DOHH2 (cell line): ENCODE measurements around the gene QDPR.

Experiments used
- H3F3A ChIP-seq: fragments of 200-600 bp; sonication (generic), shearing (Covaris generic); 2 replicates; pipeline ENCODE4 v1.6.0; 2016; ENCODE audit warnings: antibody characterized with exemption, mild to moderate bottlenecking; ENCODE audit not compliant: control insufficient read depth, insufficient read depth
- H3K27ac ChIP-seq: fragments of 200-600 bp; sonication (generic); 2 replicates; pipeline ENCODE4 v1.5.1; 2014; ENCODE audit warnings: low read depth, mild to moderate bottlenecking, low read length, moderate library complexity
- H3K27me3 ChIP-seq: fragments of 200-600 bp; sonication (generic); 2 replicates; pipeline ENCODE4 v1.6.1; 2014; ENCODE audit warnings: mild to moderate bottlenecking, low read length, mixed read lengths; ENCODE audit not compliant: control insufficient read depth
- H3K36me3 ChIP-seq: fragments of 200-600 bp; sonication (generic); 2 replicates; pipeline ENCODE4 v1.6.1; 2014; ENCODE audit warnings: mild to moderate bottlenecking, low read length, moderate library complexity, mixed read lengths; ENCODE audit not compliant: control insufficient read depth
- H3K4me1 ChIP-seq: fragments of 200-600 bp; sonication (generic); 2 replicates; pipeline ENCODE4 v1.6.1; 2014; ENCODE audit warnings: mild to moderate bottlenecking, low read length, mixed read lengths; ENCODE audit not compliant: control insufficient read depth
- H3K4me2 ChIP-seq: fragments of 200-600 bp; sonication (generic); 2 replicates; pipeline ENCODE4 v1.6.0; 2014; ENCODE audit warnings: mild to moderate bottlenecking, low read length, moderate library complexity
- H3K4me3 ChIP-seq: fragments of 200-600 bp; sonication (generic); 2 replicates; pipeline ENCODE4 v1.5.1; 2014; ENCODE audit warnings: mild to moderate bottlenecking, low read length, mixed read lengths
- H3K79me2 ChIP-seq: fragments of 200-600 bp; sonication (generic); 2 replicates; pipeline ENCODE4 v1.6.1; 2014; ENCODE audit warnings: mild to moderate bottlenecking, low read length, mixed read lengths; ENCODE audit not compliant: control insufficient read depth
- H3K9me2 ChIP-seq: fragments of 200-600 bp; sonication (generic); replicated peaks from 2 replicates; pipeline ENCODE4 v1.6.1; 2014; ENCODE audit warnings: mild to moderate bottlenecking, low read length, mixed read lengths; ENCODE audit not compliant: control insufficient read depth
- H3K9me3 ChIP-seq: fragments of 200-600 bp; sonication (generic); 2 replicates; pipeline ENCODE4 v1.6.1; 2014; ENCODE audit warnings: antibody characterized with exemption, low read length, mixed read lengths; ENCODE audit not compliant: control insufficient read depth, insufficient read depth
- H4K20me1 ChIP-seq: fragments of 200-600 bp; sonication (generic); 2 replicates; pipeline ENCODE4 v1.6.0; 2014; ENCODE audit warnings: low read depth, mild to moderate bottlenecking, antibody characterized with exemption, low read length, moderate library complexity; ENCODE audit not compliant: control insufficient read depth, insufficient read depth
- CTCF ChIP-seq: fragments of 200-600 bp; sonication (generic); IDR thresholded peaks from one replicate; pipeline ENCODE4 v1.5.1; 2014; ENCODE audit warnings: antibody characterized with exemption, mild to moderate bottlenecking, low read depth, low read length; ENCODE audit not compliant: poor library complexity, severe bottlenecking
- EZH2phosphoT487 ChIP-seq: fragments of 200-600 bp; sonication (generic); IDR thresholded peaks from 2 replicates; pipeline ENCODE4 v1.6.1; 2017; ENCODE audit warnings: borderline replicate concordance, mild to moderate bottlenecking, antibody characterized with exemption, low read length, moderate library complexity, mixed read lengths

QDPR gene

GRCh38 chr4:17515445-17516407 is 3.8 kb upstream of the QDPR start:
- H3F3A ChIP-seq = no peaks in the 10 kb centered on the region
- peaks cover under 1% of the 10 kb centered on the region for H3K36me3 ChIP-seq
- no peaks in the 10 kb centered on the region for H3K9me3 ChIP-seq
- H3K9me2 ChIP-seq = no peaks in the 10 kb centered on the region
- H3K27me3 ChIP-seq = peaks cover 28% of the 10 kb centered on the region; the same call in 1 of the 2 replicates
- H3K79me2 ChIP-seq = peaks cover 15% of the 10 kb centered on the region
- H3K4me2 ChIP-seq = no peak overlapping the region
- peaks cover 19% of the 10 kb centered on the region for H3K4me1 ChIP-seq
- no peak for TF ChIP-seq EZH2phosphoT487
- no peak for TF ChIP-seq CTCF
- H3K27ac ChIP-seq = no peak overlapping the region
- no peak overlapping the region for H3K4me3 ChIP-seq
- no peaks in the 10 kb centered on the region for H4K20me1 ChIP-seq

GRCh38 chr4:17514865-17515264 is 3.0 kb upstream of the QDPR start, which contains the start of gene CLRN2:
CLRN2 (plus strand) TSS chr4:17515165; CDS start chr4:17515267, 102 bp downstream.
- no peak within 1 kb of the TSS for H3K4me2 ChIP-seq
- peaks cover 23% of the 10 kb centered on the region for H3K79me2 ChIP-seq
- no peak for TF ChIP-seq CTCF
- TF ChIP-seq EZH2phosphoT487 = no peak
- peaks cover 9% of the 10 kb centered on the region for H3K36me3 ChIP-seq
- no peak within 1 kb of the TSS for H3K4me3 ChIP-seq
- no peaks in the 10 kb centered on the region for H3K9me2 ChIP-seq
- no peaks in the 10 kb centered on the region for H3F3A ChIP-seq
- H3K27me3 ChIP-seq = peaks cover 23% of the 10 kb centered on the region; the same call in 1 of the 2 replicates
- H3K27ac ChIP-seq = no peak within 1 kb of the TSS
- H3K4me1 ChIP-seq = peaks cover 24% of the 10 kb centered on the region
- no peaks in the 10 kb centered on the region for H4K20me1 ChIP-seq
- no peaks in the 10 kb centered on the region for H3K9me3 ChIP-seq

GRCh38 chr4:17512973-17513665 is 1.2 kb upstream of the QDPR start:
- peak overlapping the region; percentile 83 for H3K4me2 ChIP-seq
- peaks cover 23% of the 10 kb centered on the region for H3K36me3 ChIP-seq
- no peak for TF ChIP-seq CTCF
- TF ChIP-seq EZH2phosphoT487 = no peak
- H3K9me2 ChIP-seq = no peaks in the 10 kb centered on the region
- H3K4me1 ChIP-seq = peaks cover 24% of the 10 kb centered on the region
- peaks cover 30% of the 10 kb centered on the region for H3K79me2 ChIP-seq
- H3K27me3 ChIP-seq = peaks cover 18% of the 10 kb centered on the region; the same call in 1 of the 2 replicates
- no peak overlapping the region for H3K27ac ChIP-seq
- no peaks in the 10 kb centered on the region for H3K9me3 ChIP-seq
- no peaks in the 10 kb centered on the region for H3F3A ChIP-seq
- peak overlapping the region; percentile 87 for H3K4me3 ChIP-seq
- H4K20me1 ChIP-seq = no peaks in the 10 kb centered on the region
